HG02973 (cell line): ENCODE data around the gene PUDP.
A peak's percentile ranks its signal among the peaks of the same experiment; 100 is the strongest.
"Not testable (repeated sequence)": the region's sequence is repeated elsewhere in the genome, so short reads cannot be mapped to it uniquely, and the experiment has no call there.

Source experiments
- ATAC-seq: cut with Tn5 transposase; IDR thresholded peaks from one replicate; pipeline ENCODE4 v1.9.1; 2021; ENCODE audit warnings: moderate library complexity; ENCODE audit not compliant: unreplicated experiment

Gene PUDP

GRCh38 chrX:7110821-7111276, 37.1 kb downstream of the PUDP start:
- peak; percentile 48 for ATAC-seq

GRCh38 chrX:7109838-7110793, 37.8 kb downstream of the PUDP start:
- ATAC-seq: peak; percentile 62

- ATAC-seq: no peak
Measured at GRCh38 chrX:7109049-7109531, 38.9 kb downstream of the PUDP start.

GRCh38 chrX:7108030-7108429, 39.9 kb downstream of the PUDP start:
- ATAC-seq: no peak

GRCh38 chrX:7106649-7107048, 41.3 kb downstream of the PUDP start:
- ATAC-seq: no peak

GRCh38 chrX:7102119-7102518, 45.8 kb downstream of the PUDP start:
- no peak for ATAC-seq

GRCh38 chrX:7100022-7100421, 47.9 kb downstream of the PUDP start:
- ATAC-seq: no peak

GRCh38 chrX:7095657-7096056, 52.3 kb downstream of the PUDP start:
- ATAC-seq: not testable (repeated sequence)

- no peak for ATAC-seq
Measured at GRCh38 chrX:7093305-7093704, 54.6 kb downstream of the PUDP start.

GRCh38 chrX:7092543-7092942, 55.4 kb downstream of the PUDP start:
- no peak for ATAC-seq

- ATAC-seq: no peak
Measured at GRCh38 chrX:7091923-7092322, 56.0 kb downstream of the PUDP start.

- no peak for ATAC-seq
Measured at GRCh38 chrX:7090641-7091040, 57.3 kb downstream of the PUDP start.

GRCh38 chrX:7088968-7089615, 58.9 kb downstream of the PUDP start:
- peak; percentile 48 for ATAC-seq

- ATAC-seq: no peak
Measured at GRCh38 chrX:7086384-7086783, 61.6 kb downstream of the PUDP start.

- ATAC-seq: no peak
Measured at GRCh38 chrX:7085879-7086278, 62.1 kb downstream of the PUDP start.

GRCh38 chrX:7084841-7085240, 63.1 kb downstream of the PUDP start:
- no peak for ATAC-seq

- peak; percentile 94 for ATAC-seq
Measured at GRCh38 chrX:7083468-7084396, 64.2 kb downstream of the PUDP start.

- ATAC-seq: no peak
Measured at GRCh38 chrX:7083021-7083420, 64.9 kb downstream of the PUDP start.

GRCh38 chrX:7082556-7082955, 65.4 kb downstream of the PUDP start:
- ATAC-seq: no peak

- no peak for ATAC-seq
Measured at GRCh38 chrX:7077241-7078230, 70.4 kb downstream of the PUDP start.
